Measurements from ENCODE around the gene AS3MT.
"Not testable (repeated sequence)": the region's sequence is repeated elsewhere in the genome, so short reads cannot be mapped to it uniquely, and the experiment has no call there.

The AS3MT gene

GRCh38 chr10:102869258-102870198, at the start of gene AS3MT:
AS3MT (plus strand) TSS chr10:102869470; CDS start chr10:102869593, 123 bp downstream.
- no peak within 1 kb of the TSS for H3K4me3 ChIP-seq (IDR thresholded peaks at IDR 0.05; ENCODE audit: insufficient read depth, low read depth, low read length)
- no peak within 1 kb of the TSS for H3K27ac ChIP-seq
- H3K9ac ChIP-seq = no peak within 1 kb of the TSS
- H3K27me3 ChIP-seq (ENCODE audit: insufficient read depth, low read depth) = no peaks in the 10 kb centered on the region
- no peaks in the 10 kb centered on the region for H4K20me1 ChIP-seq (ENCODE audit: insufficient read depth)
- no peak within 1 kb of the TSS for H2AFZ ChIP-seq (ENCODE audit: low read depth)
- H3K36me3 ChIP-seq (ENCODE audit: insufficient read depth) = no peaks in the 10 kb centered on the region
- no peaks in the 10 kb centered on the region for H3K79me2 ChIP-seq (ENCODE audit: insufficient read depth, low read depth)
- no peaks in the 10 kb centered on the region for H3K4me1 ChIP-seq (ENCODE audit: low read depth, poor library complexity, severe bottlenecking)
- no peak within 1 kb of the TSS for H3K4me2 ChIP-seq
- TF ChIP-seq CTCF (conservative IDR thresholded peaks at IDR 0.05; ENCODE audit: low read depth, low read length) = no peak

- not testable (repeated sequence) for H2AFZ ChIP-seq (ENCODE audit: low read depth); H3K4me2 ChIP-seq; H3K36me3 ChIP-seq (ENCODE audit: insufficient read depth); H3K27ac ChIP-seq; H3K4me1 ChIP-seq (ENCODE audit: low read depth, poor library complexity, severe bottlenecking); H3K4me3 ChIP-seq (IDR thresholded peaks at IDR 0.05; ENCODE audit: insufficient read depth, low read depth, low read length); H4K20me1 ChIP-seq (ENCODE audit: insufficient read depth); H3K79me2 ChIP-seq (ENCODE audit: insufficient read depth, low read depth); H3K27me3 ChIP-seq (ENCODE audit: insufficient read depth, low read depth); H3K9ac ChIP-seq
Observed at GRCh38 chr10:102820008-102820407, 49.3 kb upstream of the AS3MT start.

GRCh38 chr10:102822222-102822621, 47.0 kb upstream of the AS3MT start:
- H3K9ac ChIP-seq = no peak overlapping the region
- no peak overlapping the region for H3K27ac ChIP-seq
- no peaks in the 10 kb centered on the region for H4K20me1 ChIP-seq (ENCODE audit: insufficient read depth)
- TF ChIP-seq CTCF (conservative IDR thresholded peaks at IDR 0.05; ENCODE audit: low read depth, low read length) = no peak
- no peak overlapping the region for H3K4me2 ChIP-seq
- no peaks in the 10 kb centered on the region for H3K4me1 ChIP-seq (ENCODE audit: low read depth, poor library complexity, severe bottlenecking)
- no peak overlapping the region for H3K4me3 ChIP-seq (IDR thresholded peaks at IDR 0.05; ENCODE audit: insufficient read depth, low read depth, low read length)
- no peak overlapping the region for H2AFZ ChIP-seq (ENCODE audit: low read depth)
- H3K79me2 ChIP-seq (ENCODE audit: insufficient read depth, low read depth) = no peaks in the 10 kb centered on the region
- H3K36me3 ChIP-seq (ENCODE audit: insufficient read depth) = no peaks in the 10 kb centered on the region
- no peaks in the 10 kb centered on the region for H3K27me3 ChIP-seq (ENCODE audit: insufficient read depth, low read depth)

- Histone ChIP-seq H3K79me2 (ENCODE audit: insufficient read depth, low read depth) (no peaks in the 10 kb centered on the region), H3K4me3 (IDR thresholded peaks at IDR 0.05; ENCODE audit: insufficient read depth, low read depth, low read length) (no peak overlapping the region), H3K4me1 (ENCODE audit: low read depth, poor library complexity, severe bottlenecking) (no peaks in the 10 kb centered on the region), H3K27ac (no peak overlapping the region), H3K27me3 (ENCODE audit: insufficient read depth, low read depth) (no peaks in the 10 kb centered on the region), H3K4me2 (no peak overlapping the region), H3K36me3 (ENCODE audit: insufficient read depth) (no peaks in the 10 kb centered on the region), H2AFZ (ENCODE audit: low read depth) (no peak overlapping the region), H3K9ac (no peak overlapping the region), H4K20me1 (ENCODE audit: insufficient read depth) (no peaks in the 10 kb centered on the region)
- no peak for TF ChIP-seq CTCF (conservative IDR thresholded peaks at IDR 0.05; ENCODE audit: low read depth, low read length)
Observed at GRCh38 chr10:102824664-102825063, 44.6 kb upstream of the AS3MT start.

Data from KMS-11 (cell line).